ENCODE data around the gene RIC1. TPM values are rescaled to one million over a fixed set of nuclear protein-coding genes. Genes with fewer than 3 reads are reported as not detected.

The RIC1 gene
- total RNA-seq, 1 donor from 2014 or later: 25.0 TPM

Other genes with a start within 250 kb of the RIC1 start
- gene PLGRKT, start 191.2 kb upstream of the RIC1 start, total RNA-seq: 5.4 and 6.9 TPM in 2 replicates
- gene CD274, start 178.6 kb upstream of the RIC1 start, total RNA-seq: 5.3 and 6.4 TPM in 2 replicates
- 0.51 and 0.77 TPM in 2 replicates for gene PDCD1LG2, start 118.6 kb upstream of the RIC1 start, total RNA-seq
- gene ERMP1, start 204.0 kb downstream of the RIC1 start, total RNA-seq: 16.6 and 18.0 TPM in 2 replicates

Data from dermis microvascular lymphatic vessel endothelial cell (primary cell).